GM21619 (cell line): ENCODE data around the gene HARS1.
"Not testable (repeated sequence)": the region's sequence is repeated elsewhere in the genome, so short reads cannot be mapped to it uniquely, and the experiment has no call there.

Experiments used
- ATAC-seq: cut with Tn5 transposase; IDR thresholded peaks from one replicate; pipeline ENCODE4 v1.9.1; 2021; ENCODE audit not compliant: unreplicated experiment

The HARS1 gene

DNA sequence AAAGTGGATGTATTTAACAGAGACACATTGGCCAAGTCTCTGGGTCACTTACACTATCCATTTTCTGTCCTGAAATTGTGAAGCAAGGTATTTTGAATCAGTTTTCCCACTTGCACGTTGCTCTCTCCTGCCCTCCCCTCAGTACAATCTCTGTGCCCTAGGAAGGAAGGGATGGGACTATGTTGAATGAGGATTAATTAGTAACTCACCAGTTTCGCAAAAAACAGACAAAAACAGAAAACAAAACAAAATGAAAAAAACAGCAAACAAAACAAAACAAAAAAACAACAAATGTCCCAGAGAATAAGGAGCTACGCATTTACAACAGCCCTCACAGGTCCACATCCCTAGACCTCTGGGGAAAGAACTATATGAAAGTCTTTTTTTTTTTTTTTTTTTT is 57.1 kb downstream of the HARS1 start:
- ATAC-seq = no peak

DNA sequence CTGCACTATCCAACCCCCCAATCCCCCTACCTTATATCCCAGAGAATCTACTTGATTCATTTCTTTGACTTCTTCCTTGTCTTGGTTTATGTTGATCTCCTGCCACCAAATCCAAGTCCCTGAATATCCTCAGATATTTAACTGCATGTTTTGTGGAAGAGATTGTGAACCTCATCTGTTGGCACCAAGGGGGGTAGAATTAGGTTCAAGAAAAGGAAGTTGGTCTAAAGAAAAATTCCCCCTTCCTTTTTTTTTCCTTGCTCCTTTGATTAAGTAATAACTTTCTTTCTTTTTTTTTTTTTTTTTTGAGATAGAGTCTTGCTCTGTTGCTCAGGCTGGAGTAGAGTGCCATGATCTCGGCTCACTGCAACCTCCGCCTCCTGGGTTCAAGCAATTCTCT is 57.7 kb downstream of the HARS1 start:
- ATAC-seq = no peak

DNA sequence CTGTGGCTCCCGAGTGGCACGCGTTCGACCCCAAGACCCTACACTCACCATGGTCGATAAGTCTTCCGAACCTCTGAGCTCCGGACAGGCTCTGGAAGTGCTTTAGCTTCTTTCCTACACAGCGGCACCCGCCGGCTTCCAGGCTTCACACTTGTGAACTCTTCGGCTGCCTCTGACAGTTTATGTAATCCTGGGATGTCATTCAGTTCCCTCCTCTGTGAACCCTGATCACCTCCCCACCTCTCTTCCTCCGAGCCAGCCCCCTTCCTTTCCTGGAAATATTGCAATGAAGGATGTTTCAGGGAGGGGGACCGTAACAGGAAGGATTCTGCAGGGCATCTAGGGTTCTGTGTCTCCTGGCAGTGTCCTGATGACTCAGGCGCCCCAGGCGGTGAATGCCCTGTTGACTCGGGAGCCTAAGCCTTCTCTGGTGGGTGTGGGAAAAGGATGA is 58.1 kb downstream of the HARS1 start, which contains the start of gene CD14:
Gene CD14 (minus strand): TSS at position 155 of the 451 bp plus-strand sequence. CDS start 104 bp downstream, at position 51.
- no peak for ATAC-seq

DNA sequence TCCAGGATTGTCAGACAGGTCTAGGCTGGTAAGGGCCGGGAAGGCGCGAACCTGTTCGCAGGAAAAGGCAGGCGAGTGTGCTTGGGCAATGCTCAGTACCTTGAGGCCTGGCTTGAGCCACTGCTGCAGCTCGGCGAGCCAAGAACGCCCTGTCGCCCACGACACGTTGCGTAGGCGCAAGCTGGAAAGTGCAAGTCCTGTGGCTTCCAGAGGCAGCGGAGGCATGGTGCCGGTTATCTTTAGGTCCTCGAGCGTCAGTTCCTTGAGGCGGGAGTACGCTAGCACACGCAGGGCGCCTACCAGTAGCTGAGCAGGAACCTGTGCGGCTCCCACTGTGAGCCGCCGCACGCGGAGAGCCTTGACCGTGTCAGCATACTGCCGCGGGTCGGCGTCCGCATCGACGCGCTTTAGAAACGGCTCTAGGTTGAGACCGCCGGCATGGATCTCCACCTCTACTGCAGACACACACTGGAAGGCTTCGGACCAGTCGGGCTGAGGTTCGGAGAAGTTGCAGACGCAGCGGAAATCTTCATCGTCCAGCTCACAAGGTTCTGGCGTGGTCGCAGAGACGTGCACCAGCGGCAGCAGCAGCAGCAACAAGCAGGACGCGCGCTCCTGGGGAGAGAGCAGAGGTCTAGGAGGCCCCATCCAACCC is 58.7 kb downstream of the HARS1 start:
- peak; percentile 47 for ATAC-seq

DNA sequence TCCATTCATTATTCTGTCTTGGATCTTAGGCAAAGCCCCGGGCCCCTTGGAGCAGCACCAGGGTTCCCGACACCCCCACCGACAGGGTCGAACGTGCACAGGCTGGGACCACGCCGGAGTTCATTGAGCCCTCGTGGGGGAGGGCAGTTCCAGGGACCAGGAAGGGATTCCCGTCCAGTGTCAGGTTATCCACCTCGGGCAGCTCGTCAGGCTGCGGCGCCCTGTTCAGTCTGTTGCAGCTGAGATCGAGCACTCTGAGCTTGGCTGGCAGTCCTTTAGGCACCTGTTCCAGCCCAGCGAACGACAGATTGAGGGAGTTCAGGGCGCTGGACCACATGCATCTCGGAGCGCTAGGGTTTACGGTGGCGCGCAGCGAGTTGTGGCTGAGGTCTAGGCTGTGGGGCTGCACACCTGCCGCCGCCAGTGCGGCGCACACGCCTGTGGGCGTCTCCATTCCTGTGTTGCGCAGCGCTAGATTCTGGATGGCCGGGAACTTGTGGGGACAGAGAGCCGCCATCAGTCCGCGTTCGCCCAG is 59.3 kb downstream of the HARS1 start:
- peak; percentile 38 for ATAC-seq

DNA sequence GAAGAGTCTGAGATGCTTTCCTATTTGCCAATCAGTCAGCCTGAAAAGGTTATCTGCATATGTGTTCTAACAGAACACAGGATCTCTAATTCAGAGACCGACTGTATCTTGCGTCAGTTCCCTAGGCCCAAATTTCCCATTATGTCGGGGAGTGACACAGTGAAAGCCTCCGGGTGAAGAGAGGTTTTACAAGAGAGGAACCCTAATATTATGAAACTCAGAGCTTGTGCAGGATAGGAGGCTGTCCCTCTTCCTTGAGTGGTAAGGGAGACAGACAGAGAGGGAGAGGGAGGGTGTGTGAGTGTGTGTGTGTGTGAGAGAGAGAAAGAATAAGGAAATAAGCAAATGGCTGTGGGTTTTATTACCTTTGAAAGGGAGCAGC is 60.1 kb downstream of the HARS1 start:
- no peak for ATAC-seq

DNA sequence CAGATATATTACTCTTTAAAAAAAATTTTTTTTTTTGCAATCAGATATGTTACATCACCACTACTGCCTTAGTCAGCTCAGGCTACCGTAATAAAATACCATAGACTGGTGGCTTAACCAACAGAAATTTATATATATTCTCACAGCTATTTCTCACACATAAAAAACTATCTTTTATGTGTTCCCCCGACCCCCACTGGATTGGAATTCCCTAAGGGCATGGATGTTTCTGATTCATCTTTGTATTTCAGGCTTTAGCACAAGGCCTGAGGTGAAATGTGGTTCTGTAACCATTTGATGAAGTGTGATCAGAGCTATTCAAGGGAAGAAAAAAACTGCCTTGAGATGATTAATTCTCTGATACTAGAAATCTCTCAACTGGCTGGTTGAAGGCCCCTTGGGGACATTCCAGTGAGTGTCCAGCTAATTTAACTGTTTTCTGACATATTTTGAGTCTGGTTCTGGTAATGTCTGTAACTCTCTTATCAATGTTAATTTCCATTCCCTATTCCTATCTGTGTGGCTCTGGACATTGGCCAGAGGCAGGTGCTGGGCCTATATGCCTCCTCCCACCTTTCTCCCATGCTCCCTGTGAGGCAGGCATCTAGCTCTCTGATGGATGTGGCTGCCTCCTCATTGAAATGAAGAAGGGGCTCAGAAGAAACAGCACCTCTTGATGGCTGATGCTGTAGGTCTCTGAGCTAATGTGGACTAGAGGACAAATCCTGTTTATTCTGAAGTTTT is 60.7 kb downstream of the HARS1 start:
- ATAC-seq = no peak

DNA sequence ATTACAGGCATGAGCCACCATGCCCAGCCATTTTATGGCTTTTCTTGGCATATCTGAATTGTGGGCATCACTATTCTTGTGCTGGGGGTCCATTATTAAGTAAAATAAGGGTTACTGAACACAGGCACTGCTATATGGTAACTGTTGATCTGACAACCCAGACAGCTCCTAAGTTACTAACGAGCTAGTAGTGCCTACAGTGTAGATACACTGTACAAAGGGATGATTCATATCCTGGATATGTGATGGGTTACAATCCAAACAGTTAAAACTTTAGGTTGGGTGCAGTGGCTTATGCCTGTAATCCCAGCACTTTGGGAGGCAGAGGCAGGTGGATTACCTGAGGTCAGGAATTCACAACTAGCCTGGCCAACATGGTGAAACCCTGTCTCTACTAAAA is 62.5 kb downstream of the HARS1 start:
- ATAC-seq = no peak

DNA sequence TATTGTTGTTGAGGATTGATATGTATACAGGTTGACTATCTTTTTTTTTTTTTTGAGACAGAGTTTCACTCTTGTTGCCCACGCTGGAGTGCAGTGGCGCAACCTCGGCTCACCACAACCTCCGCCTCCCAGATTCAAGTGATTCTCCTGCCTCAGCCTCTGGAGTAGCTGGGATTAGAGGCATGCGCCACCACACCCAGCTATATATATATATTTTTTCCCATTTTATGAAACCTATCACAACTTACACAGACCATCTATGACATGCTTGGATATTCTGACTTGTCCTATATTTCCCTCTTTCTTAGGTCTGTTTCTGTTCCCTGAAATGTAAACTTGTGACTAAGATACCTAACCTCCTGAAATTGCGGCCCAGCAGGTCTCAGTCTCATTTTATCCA is 63.2 kb downstream of the HARS1 start:
- no peak for ATAC-seq

DNA sequence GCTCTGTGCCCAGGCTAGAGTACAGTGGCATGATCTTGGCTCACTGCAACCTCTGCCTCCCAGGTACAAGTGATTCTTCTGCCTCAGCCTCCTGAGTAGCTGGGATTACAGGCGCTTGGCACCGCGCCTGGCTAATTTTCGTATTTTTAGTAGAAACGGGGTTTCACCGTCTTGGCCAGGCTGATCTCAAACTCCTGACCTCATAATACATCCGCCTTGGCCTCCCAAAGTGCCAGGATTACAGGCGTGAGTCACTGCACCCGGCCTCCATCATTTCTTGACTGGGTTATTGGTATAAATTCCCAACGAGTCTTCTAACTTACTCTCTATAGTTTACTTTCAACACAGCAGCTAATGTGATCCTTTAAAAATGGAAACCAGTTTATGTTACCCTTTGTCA is 66.3 kb downstream of the HARS1 start:
- not testable (repeated sequence) for ATAC-seq
